ENCODE data around the gene OOSP3.

GRCh38 chr11:59829358-59829757 lies 49.2 kb upstream of the OOSP3 start:
- TF ChIP-seq POLR2A (IDR thresholded peaks at IDR 0.05; ENCODE audit: low read length) (no peak), GATA1 (IDR thresholded peaks at IDR 0.05; ENCODE audit: low read depth, low read length) (no peak)

Data from erythroblast (primary cell).